ENCODE results near the gene FBXO21. TPM values are rescaled to one million over a fixed set of nuclear protein-coding genes. Genes with fewer than 3 reads are reported as not detected.
"Not testable (repeated sequence)": the region's sequence is repeated elsewhere in the genome, so short reads cannot be mapped to it uniquely, and the experiment has no call there.

Gene FBXO21
- polyA plus RNA-seq, 3 donors = 7.7 to 19.1 (median 17.2) TPM

GRCh38 chr12:117196334-117196733, 6.1 kb upstream of the FBXO21 start:
- H3K4me3 ChIP-seq (replicated peaks in 1 of 3; ENCODE audit: low read depth in 2 of 3, low read length in 3 of 3); H4K20me1 ChIP-seq (ENCODE audit: insufficient read depth, low read length); H3K9ac ChIP-seq (ENCODE audit: insufficient read depth, low read length, poor library complexity, severe bottlenecking); DNase-seq; H3K27ac ChIP-seq (ENCODE audit: low read depth in 1 of 2, low read length in 2 of 2); intact Hi-C loops (cut with micrococcal nuclease); H2AFZ ChIP-seq (ENCODE audit: insufficient read depth, low read depth, low read length, poor library complexity, severe bottlenecking); H3K79me2 ChIP-seq (ENCODE audit: insufficient read depth, low read length); H3K36me3 ChIP-seq (replicated peaks in 1 of 2; ENCODE audit: control insufficient read depth in 1 of 2, insufficient read depth in 2 of 2, low read length in 2 of 2); H3K4me1 ChIP-seq (ENCODE audit: control insufficient read depth in 1 of 2, insufficient read depth in 2 of 2, low read length in 2 of 2); H3K36me3 Mint-ChIP-seq; H3K27me3 ChIP-seq (ENCODE audit: control insufficient read depth in 2 of 2, insufficient read depth in 2 of 2, low read length in 2 of 2); H3K4me3 Mint-ChIP-seq; H3K9me3 ChIP-seq (replicated peaks in 1 of 2; ENCODE audit: control insufficient read depth in 1 of 2, insufficient read depth in 1 of 2, low read length in 2 of 2); H3K4me1 Mint-ChIP-seq; H3K4me2 ChIP-seq (replicated peaks; ENCODE audit: extremely low read depth, low read length, poor library complexity, severe bottlenecking); H3K27ac Mint-ChIP-seq: not testable (repeated sequence)
- peaks cover 0 to 12% (median 6%) of the 10 kb centered on the region in 7 donors for H3K9me3 Mint-ChIP-seq
- 92% methylated on average over 4 of the region's 6 CpGs for WGBS (ENCODE audit: insufficient coverage)
- peaks cover 22 to 33% (median 26%) of the 10 kb centered on the region in 3 donors for H3K27me3 Mint-ChIP-seq (ENCODE audit: low read depth in 3 of 3)

DNA sequence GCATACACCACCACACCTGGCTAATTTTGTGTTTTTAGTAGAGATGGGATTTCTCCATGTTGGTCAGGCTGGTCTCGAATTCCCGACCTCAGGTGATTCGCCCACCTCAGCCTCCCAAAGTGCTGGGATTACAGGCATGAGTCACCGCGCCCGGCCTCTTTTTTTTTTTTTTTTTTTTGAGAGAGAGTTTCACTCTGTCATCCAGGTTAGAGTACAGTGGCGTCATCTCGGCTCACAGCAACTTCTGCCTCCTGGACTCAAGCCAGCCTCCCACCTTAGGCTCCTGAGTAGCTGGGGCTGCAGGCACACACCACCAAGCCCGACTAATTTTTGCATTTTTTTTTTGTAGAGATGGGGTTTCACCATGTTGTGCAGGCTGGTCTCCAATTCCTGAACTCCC, 4.8 kb upstream of the FBXO21 start:
- WGBS (ENCODE audit: insufficient coverage) = no CpG with 5 or more reads among the region's 9 CpGs
- intact Hi-C loops (cut with micrococcal nuclease); H3K36me3 Mint-ChIP-seq; H3K4me1 ChIP-seq (ENCODE audit: control insufficient read depth in 1 of 2, insufficient read depth in 2 of 2, low read length in 2 of 2); H3K4me1 Mint-ChIP-seq; H3K4me3 ChIP-seq (replicated peaks in 1 of 3; ENCODE audit: low read depth in 2 of 3, low read length in 3 of 3); H3K79me2 ChIP-seq (ENCODE audit: insufficient read depth, low read length); H3K36me3 ChIP-seq (replicated peaks in 1 of 2; ENCODE audit: control insufficient read depth in 1 of 2, insufficient read depth in 2 of 2, low read length in 2 of 2); H3K27ac ChIP-seq (ENCODE audit: low read depth in 1 of 2, low read length in 2 of 2); DNase-seq; H3K9me3 ChIP-seq (replicated peaks in 1 of 2; ENCODE audit: control insufficient read depth in 1 of 2, insufficient read depth in 1 of 2, low read length in 2 of 2); H4K20me1 ChIP-seq (ENCODE audit: insufficient read depth, low read length); H3K4me3 Mint-ChIP-seq; H3K4me2 ChIP-seq (replicated peaks; ENCODE audit: extremely low read depth, low read length, poor library complexity, severe bottlenecking); H3K9ac ChIP-seq (ENCODE audit: insufficient read depth, low read length, poor library complexity, severe bottlenecking); H2AFZ ChIP-seq (ENCODE audit: insufficient read depth, low read depth, low read length, poor library complexity, severe bottlenecking); H3K27ac Mint-ChIP-seq: not testable (repeated sequence)
- Mint-ChIP-seq H3K9me3 (peaks cover 0 to 18% (median 8%) of the 10 kb centered on the region in 7 donors), H3K27me3 (ENCODE audit: low read depth in 3 of 3) (peaks cover 27 to 37% (median 30%) of the 10 kb centered on the region in 3 donors)
- peaks cover 8 to 16% of the 10 kb centered on the region in 2 donors for H3K27me3 ChIP-seq (ENCODE audit: control insufficient read depth in 2 of 2, insufficient read depth in 2 of 2, low read length in 2 of 2)

DNA sequence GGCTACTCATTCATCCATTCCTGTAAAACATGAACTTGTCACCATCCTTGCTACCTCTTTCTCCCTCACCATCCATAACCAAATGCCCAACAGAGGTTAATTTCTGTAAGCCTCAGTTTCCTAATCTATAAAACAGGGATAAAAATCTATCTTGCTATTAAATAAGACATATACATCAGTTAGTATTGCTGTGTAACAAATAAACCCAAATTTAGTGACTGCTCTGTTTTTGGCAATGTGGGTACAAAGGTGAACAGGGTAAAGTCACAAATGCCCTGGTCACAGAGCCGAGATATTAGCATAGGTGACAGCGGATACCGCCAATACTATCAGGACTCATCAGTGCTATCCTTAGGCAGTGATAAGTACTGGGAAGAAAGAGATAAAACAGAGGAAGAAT, 3.6 kb upstream of the FBXO21 start:
- peaks cover 8 to 16% of the 10 kb centered on the region in 2 donors for H3K27me3 ChIP-seq (ENCODE audit: control insufficient read depth in 2 of 2, insufficient read depth in 2 of 2, low read length in 2 of 2)
- H3K4me1 ChIP-seq (ENCODE audit: control insufficient read depth in 1 of 2, insufficient read depth in 2 of 2, low read length in 2 of 2) = peaks cover 11 to 15% of the 10 kb centered on the region in 2 donors
- Mint-ChIP-seq H3K27ac (no peak overlapping the region), H3K4me3 (no peak overlapping the region), H3K36me3 (peaks cover 0 to 1% of the 10 kb centered on the region in 2 donors), H3K4me1 (peaks cover 12% of the 10 kb centered on the region), H3K27me3 (ENCODE audit: low read depth in 3 of 3) (peaks cover 29 to 44% (median 30%) of the 10 kb centered on the region in 3 donors), H3K9me3 (peaks cover 0 to 18% (median 8%) of the 10 kb centered on the region in 7 donors)
- no peak overlapping the region for H2AFZ ChIP-seq (ENCODE audit: insufficient read depth, low read depth, low read length, poor library complexity, severe bottlenecking)
- H3K9me3 ChIP-seq (replicated peaks in 1 of 2; ENCODE audit: control insufficient read depth in 1 of 2, insufficient read depth in 1 of 2, low read length in 2 of 2) = no peaks in the 10 kb centered on the region
- H3K4me3 ChIP-seq (replicated peaks in 1 of 3; ENCODE audit: low read depth in 2 of 3, low read length in 3 of 3) = no peak overlapping the region
- no peak for DNase-seq
- no peaks in the 10 kb centered on the region for H3K36me3 ChIP-seq (replicated peaks in 1 of 2; ENCODE audit: control insufficient read depth in 1 of 2, insufficient read depth in 2 of 2, low read length in 2 of 2)
- no peak overlapping the region for H3K9ac ChIP-seq (ENCODE audit: insufficient read depth, low read length, poor library complexity, severe bottlenecking)
- H3K4me2 ChIP-seq (replicated peaks; ENCODE audit: extremely low read depth, low read length, poor library complexity, severe bottlenecking) = no peak overlapping the region
- intact Hi-C loops (cut with micrococcal nuclease) = no loop called here
- peaks cover 6% of the 10 kb centered on the region for H3K79me2 ChIP-seq (ENCODE audit: insufficient read depth, low read length)
- no peak for TF ChIP-seq CTCF (IDR thresholded peaks at IDR 0.05)
- H3K27ac ChIP-seq (ENCODE audit: low read depth in 1 of 2, low read length in 2 of 2) = no peak overlapping the region
- no CpG with 5 or more reads among the region's 3 CpGs for WGBS (ENCODE audit: insufficient coverage)
- no peaks in the 10 kb centered on the region for H4K20me1 ChIP-seq (ENCODE audit: insufficient read depth, low read length)

DNA sequence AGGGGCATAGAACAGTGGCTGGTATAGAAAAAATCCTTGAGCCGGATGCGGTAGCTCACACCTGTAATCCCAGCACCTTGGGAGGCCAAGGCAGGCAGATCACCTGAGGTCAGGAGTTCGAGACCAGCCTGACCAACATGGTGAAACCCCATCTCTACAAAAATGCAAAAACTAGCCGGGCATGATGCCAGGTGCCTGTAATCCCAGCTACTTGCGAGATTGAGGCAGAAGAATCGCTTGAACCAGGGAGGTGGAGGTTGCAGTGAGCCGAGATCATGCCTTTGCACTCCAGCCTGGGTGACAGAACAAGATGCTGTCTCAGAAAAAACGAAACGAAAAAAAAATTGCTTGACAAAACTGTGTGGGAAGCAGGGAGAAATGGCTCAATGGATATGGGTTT, 2.3 kb upstream of the FBXO21 start:
- peaks cover 29 to 45% (median 30%) of the 10 kb centered on the region in 3 donors for H3K27me3 Mint-ChIP-seq (ENCODE audit: low read depth in 3 of 3)
- WGBS (ENCODE audit: insufficient coverage) = 92% methylated on average over 5 of the region's 9 CpGs
- H3K9me3 ChIP-seq (replicated peaks in 1 of 2; ENCODE audit: control insufficient read depth in 1 of 2, insufficient read depth in 1 of 2, low read length in 2 of 2); H3K27ac ChIP-seq (ENCODE audit: low read depth in 1 of 2, low read length in 2 of 2); H3K36me3 Mint-ChIP-seq; H3K4me3 ChIP-seq (replicated peaks in 1 of 3; ENCODE audit: low read depth in 2 of 3, low read length in 3 of 3); intact Hi-C loops (cut with micrococcal nuclease); H3K9ac ChIP-seq (ENCODE audit: insufficient read depth, low read length, poor library complexity, severe bottlenecking); H3K27ac Mint-ChIP-seq; H4K20me1 ChIP-seq (ENCODE audit: insufficient read depth, low read length); H3K4me2 ChIP-seq (replicated peaks; ENCODE audit: extremely low read depth, low read length, poor library complexity, severe bottlenecking); H3K36me3 ChIP-seq (replicated peaks in 1 of 2; ENCODE audit: control insufficient read depth in 1 of 2, insufficient read depth in 2 of 2, low read length in 2 of 2); DNase-seq; H3K79me2 ChIP-seq (ENCODE audit: insufficient read depth, low read length); H2AFZ ChIP-seq (ENCODE audit: insufficient read depth, low read depth, low read length, poor library complexity, severe bottlenecking): not testable (repeated sequence)
- peaks cover 14% of the 10 kb centered on the region for H3K4me1 Mint-ChIP-seq
- H3K4me1 ChIP-seq (ENCODE audit: control insufficient read depth in 1 of 2, insufficient read depth in 2 of 2, low read length in 2 of 2) = peaks cover 12 to 17% of the 10 kb centered on the region in 2 donors
- peak overlapping the region in 1 of 2 donors; percentile 22 for H3K4me3 Mint-ChIP-seq
- H3K9me3 Mint-ChIP-seq = peaks cover 0 to 18% (median 8%) of the 10 kb centered on the region in 7 donors
- H3K27me3 ChIP-seq (ENCODE audit: control insufficient read depth in 2 of 2, insufficient read depth in 2 of 2, low read length in 2 of 2) = peaks cover 8 to 16% of the 10 kb centered on the region in 2 donors
